NB4 (cell line): ENCODE results near the gene ACRV1.

Experiments
- DNase-seq: peaks from one replicate; pipeline ENCODE4 v3.0.0; 2010; ENCODE audit warnings: low read depth
- H3K4me3 ChIP-seq: one replicate; pipeline ENCODE4 v1.5.1; 2011; ENCODE audit warnings: mild to moderate bottlenecking, low read depth, low read length, moderate library complexity
- MYC ChIP-seq: IDR thresholded peaks from 2 replicates; pipeline ENCODE4 v1.6.1; 2011; ENCODE audit warnings: low read depth, low read length
- POLR2A ChIP-seq: IDR thresholded peaks from 2 replicates; pipeline ENCODE4 v1.6.1; 2011; ENCODE audit warnings: mild to moderate bottlenecking; ENCODE audit not compliant: insufficient read length; ENCODE audit errors: extremely low read depth
- TF ChIP-seq, protein P1 (sequence below): IDR thresholded peaks from one replicate; pipeline ENCODE4 v1.5.1; 2012; ENCODE audit warnings: low read depth, low read length
- TF ChIP-seq, protein P2 (sequence below): IDR thresholded peaks from 2 replicates; pipeline ENCODE4 v1.6.1; 2011; ENCODE audit warnings: low read depth, low read length

ACRV1 gene

DNA sequence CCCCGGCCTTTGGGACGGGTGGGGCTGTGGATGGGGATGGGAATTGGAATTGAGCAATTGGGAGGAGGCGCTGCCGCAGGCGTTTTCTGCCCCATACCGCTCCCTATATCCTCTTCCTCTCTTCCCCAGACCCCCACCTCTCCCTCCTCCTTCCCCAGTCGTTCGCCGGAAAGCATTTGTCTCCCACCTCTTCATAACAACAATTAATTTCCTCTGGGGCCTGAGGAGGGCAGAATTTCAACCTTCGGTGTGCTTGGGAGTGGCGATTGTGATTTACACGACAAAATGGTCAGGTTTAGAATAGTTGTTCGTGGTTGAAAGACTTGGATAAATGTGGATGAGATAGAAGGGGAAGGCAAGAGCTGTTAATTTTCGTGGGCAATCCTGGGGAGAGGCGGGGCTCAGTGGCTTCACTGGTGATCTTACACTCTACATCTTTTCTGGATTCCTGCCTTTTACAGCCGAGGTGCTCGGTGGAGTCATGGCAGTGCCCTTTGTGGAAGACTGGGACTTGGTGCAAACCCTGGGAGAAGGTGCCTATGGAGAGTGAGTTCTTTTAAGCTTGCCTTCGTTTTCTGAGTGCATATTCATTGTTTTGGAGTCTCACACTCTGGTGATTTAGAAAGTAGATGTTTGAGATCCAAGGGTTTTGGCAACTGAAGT is 54.2 kb downstream of the ACRV1 start:
- TF ChIP-seq, protein P1, sequence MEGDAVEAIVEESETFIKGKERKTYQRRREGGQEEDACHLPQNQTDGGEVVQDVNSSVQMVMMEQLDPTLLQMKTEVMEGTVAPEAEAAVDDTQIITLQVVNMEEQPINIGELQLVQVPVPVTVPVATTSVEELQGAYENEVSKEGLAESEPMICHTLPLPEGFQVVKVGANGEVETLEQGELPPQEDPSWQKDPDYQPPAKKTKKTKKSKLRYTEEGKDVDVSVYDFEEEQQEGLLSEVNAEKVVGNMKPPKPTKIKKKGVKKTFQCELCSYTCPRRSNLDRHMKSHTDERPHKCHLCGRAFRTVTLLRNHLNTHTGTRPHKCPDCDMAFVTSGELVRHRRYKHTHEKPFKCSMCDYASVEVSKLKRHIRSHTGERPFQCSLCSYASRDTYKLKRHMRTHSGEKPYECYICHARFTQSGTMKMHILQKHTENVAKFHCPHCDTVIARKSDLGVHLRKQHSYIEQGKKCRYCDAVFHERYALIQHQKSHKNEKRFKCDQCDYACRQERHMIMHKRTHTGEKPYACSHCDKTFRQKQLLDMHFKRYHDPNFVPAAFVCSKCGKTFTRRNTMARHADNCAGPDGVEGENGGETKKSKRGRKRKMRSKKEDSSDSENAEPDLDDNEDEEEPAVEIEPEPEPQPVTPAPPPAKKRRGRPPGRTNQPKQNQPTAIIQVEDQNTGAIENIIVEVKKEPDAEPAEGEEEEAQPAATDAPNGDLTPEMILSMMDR, result peak; percentile 7
- TF ChIP-seq POLR2A, result no peak
- DNase-seq, result peak; percentile 83
- peak overlapping the region; percentile 91 for H3K4me3 ChIP-seq

DNA sequence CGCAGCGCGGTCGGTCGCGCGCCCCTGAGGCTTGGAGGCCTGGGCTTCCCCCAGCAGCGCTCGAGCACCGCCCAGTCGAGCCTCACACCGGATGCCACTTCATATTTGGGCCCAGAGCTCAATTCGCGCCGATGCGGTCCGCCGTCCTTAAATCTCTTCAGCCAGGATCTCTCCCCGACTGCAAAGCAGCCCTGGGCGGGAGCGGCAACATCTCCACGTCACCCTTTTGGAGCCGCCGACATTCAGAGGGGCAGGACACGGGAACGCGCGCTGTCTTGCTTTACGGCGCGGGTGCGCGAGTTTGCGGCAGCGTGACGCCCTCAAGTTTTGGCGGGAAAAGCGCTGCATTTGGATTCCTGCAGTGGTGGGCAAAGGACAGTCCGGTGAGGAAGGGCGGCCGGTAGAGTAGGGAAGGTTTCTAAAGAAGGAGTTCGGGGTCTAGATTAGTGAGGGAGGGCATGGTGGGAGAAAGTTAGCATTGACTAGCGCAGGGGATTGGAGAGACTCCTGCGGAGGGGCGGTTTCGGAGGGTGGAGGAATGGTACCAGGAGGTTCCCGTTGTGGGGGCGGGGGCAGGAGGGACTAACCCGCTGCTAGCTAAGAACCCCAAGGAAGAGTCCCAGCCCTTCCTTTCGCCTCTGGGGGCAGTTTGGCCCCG is 54.9 kb downstream of the ACRV1 start:
- TF ChIP-seq MYC (peak; percentile 90), POLR2A (peak; percentile 85)
- TF ChIP-seq, protein P1, result no peak
- TF ChIP-seq, protein P2, sequence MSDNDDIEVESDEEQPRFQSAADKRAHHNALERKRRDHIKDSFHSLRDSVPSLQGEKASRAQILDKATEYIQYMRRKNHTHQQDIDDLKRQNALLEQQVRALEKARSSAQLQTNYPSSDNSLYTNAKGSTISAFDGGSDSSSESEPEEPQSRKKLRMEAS, result peak; percentile 83
- peak; percentile 94 for DNase-seq
- peak overlapping the region; percentile 91 for H3K4me3 ChIP-seq

DNA sequence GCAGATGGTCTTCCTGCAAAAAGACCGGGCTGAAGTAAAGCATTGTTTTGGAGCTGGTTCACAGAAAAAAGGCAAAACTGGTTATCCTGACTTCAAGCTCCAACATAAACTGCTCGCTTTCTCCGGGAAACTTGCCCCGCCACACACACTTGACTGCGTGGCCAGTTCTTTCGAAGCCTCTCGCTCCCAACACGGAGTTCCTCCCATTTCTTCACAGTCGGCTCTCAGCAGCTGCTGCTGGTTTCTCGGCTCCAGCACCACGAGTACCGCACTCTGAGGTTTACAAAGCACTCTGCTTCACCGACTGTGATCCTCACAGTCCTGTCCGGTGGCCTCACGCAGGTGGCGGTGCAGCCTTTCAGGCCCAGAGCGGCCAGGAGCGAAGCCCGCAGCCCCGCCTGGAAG is 55.4 kb downstream of the ACRV1 start:
- TF ChIP-seq, protein P2, result peak; percentile 21; the same call in 1 of the 2 replicates
- TF ChIP-seq, protein P1, result no peak
- peak overlapping the region; percentile 91 for H3K4me3 ChIP-seq
- DNase-seq, result no peak

DNA sequence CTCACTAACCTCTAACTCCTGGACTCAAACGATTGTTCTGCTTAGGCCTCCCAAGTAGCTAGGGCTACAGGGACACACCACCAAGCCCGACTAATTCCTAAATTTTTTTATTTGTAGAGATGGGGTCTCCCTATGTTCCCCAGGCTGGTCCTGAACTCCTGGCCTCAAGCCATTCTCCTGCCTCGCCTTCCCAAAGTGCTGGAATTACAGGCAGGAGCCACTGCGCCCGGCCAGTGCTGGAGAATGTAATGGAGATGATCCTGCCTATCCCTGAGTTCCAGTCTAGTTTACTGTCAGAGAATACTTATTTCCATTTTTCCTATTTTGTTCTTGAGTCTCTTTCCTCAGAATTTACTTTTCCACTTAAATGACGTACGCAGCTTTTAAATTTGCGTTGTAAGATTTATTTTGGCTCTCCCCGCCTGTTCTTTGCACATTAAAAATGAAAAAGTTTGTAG is 55.9 kb downstream of the ACRV1 start, which contains the start of gene CHEK1:
CHEK1 (plus strand) TSS at position 408 of the 458 bp plus-strand sequence. CDS start 1,606 bp downstream, outside the sequence.
- TF ChIP-seq, protein P2, result no peak
- TF ChIP-seq, protein P1, result no peak
- TF ChIP-seq MYC (no peak), POLR2A (no peak)
- H3K4me3 ChIP-seq, result peak within 1 kb of the TSS; percentile 91
- DNase-seq, result peak; percentile 9

DNA sequence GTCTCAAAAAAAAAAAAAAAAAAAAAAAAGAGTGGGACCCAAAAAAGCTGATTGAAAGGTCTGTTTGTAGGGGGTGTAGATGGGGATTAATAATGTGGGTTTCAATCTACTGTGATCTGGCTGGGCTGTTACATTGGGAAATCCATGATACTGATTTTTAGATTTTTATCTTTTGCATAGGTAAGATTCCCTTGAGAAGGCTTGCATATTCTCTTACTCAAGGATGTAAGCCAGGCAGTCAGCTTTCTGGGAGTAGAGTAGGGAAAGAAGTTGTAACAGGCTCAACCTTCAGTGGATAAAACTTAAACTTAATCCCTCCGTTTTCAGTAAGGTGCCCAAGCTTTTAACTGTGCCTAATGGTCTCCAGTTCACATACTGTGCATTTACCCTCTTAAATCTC is 57.6 kb downstream of the ACRV1 start:
- H3K4me3 ChIP-seq, result no peak overlapping the region
- DNase-seq, result no peak
- TF ChIP-seq, protein P2, result no peak

DNA sequence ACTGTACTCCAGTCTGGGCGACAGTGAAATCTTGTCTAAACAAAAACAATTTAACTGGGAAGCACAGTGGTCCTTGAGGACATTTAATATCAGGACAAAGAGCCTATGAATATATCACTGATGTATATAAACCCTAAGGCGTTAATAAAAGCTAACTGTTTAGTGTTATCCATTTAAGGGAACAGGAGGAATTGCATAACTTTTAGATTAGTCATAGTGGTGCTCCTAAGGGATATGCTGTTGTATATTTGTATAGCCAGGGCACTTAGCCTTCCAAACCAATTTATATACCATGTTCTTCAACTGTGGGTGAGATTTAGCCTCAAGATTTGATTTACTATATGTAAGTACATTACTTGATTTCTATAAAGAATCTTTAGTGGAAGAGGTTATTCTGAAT is 58.7 kb downstream of the ACRV1 start:
- TF ChIP-seq MYC (no peak), POLR2A (no peak)
- TF ChIP-seq, protein P2, result no peak
- TF ChIP-seq, protein P1, result no peak
- DNase-seq, result peak; percentile 41
- H3K4me3 ChIP-seq, result no peak overlapping the region
